ENCODE measurements around the gene NINJ2.

- TF ChIP-seq, protein P1, sequence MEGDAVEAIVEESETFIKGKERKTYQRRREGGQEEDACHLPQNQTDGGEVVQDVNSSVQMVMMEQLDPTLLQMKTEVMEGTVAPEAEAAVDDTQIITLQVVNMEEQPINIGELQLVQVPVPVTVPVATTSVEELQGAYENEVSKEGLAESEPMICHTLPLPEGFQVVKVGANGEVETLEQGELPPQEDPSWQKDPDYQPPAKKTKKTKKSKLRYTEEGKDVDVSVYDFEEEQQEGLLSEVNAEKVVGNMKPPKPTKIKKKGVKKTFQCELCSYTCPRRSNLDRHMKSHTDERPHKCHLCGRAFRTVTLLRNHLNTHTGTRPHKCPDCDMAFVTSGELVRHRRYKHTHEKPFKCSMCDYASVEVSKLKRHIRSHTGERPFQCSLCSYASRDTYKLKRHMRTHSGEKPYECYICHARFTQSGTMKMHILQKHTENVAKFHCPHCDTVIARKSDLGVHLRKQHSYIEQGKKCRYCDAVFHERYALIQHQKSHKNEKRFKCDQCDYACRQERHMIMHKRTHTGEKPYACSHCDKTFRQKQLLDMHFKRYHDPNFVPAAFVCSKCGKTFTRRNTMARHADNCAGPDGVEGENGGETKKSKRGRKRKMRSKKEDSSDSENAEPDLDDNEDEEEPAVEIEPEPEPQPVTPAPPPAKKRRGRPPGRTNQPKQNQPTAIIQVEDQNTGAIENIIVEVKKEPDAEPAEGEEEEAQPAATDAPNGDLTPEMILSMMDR (IDR thresholded peaks at IDR 0.05; ENCODE audit: low read depth, low read length), result no peak
- no peak for TF ChIP-seq EZH2phosphoT487 (IDR thresholded peaks at IDR 0.05; ENCODE audit: low read depth)
These were observed 51.0 kb downstream of the NINJ2 start for GRCh38 chr12:612293-612692.

Measured in OCI-LY3 (cell line).